Lower leg skin (tissue), 3 donors: ENCODE results near the gene NPR2.

Source experiments
- CTCF ChIP-seq, 3 donors: fragments of 450-650 bp; IDR thresholded peaks; one replicate each; pipeline ENCODE4 v1.5.1; 2016; ENCODE audit warnings: antibody characterized with exemption in 3 of 3, mild to moderate bottlenecking in 3 of 3, moderate library complexity in 2 of 3
- POLR2A ChIP-seq, 2 donors: fragments of 450-650 bp; IDR thresholded peaks; one replicate each; pipeline ENCODE4 v1.6.1; 2016 to 2017; ENCODE audit warnings: antibody characterized with exemption in 2 of 2, mild to moderate bottlenecking in 1 of 2, moderate library complexity in 1 of 2

- no peak for TF ChIP-seq CTCF (IDR thresholded peaks at IDR 0.05)
- no peak for TF ChIP-seq POLR2A (IDR thresholded peaks at IDR 0.05)
Measured at GRCh38 chr9:35858458-35858857, 67.1 kb downstream of the NPR2 start.
